Measurements from ENCODE around the gene PCSK9.

GRCh38 chr1:55078470-55078869 is 39.1 kb downstream of the PCSK9 start:
- TF ChIP-seq CTCF (IDR thresholded peaks at IDR 0.05; ENCODE audit: insufficient read depth, low read depth, low read length) (no peak), EZH2 (IDR thresholded peaks at IDR 0.05; ENCODE audit: insufficient read depth, low read length) (no peak)
